Brain microvascular endothelial cell (primary cell): ENCODE data around the gene GPS1.

Experiments used
- DNase-seq: peaks from one replicate; pipeline ENCODE4 v3.0.0-alpha.2; 2020
- H3K27ac ChIP-seq: fragments of 250-450 bp; sonication (Bioruptor Pico); 2 replicates; pipeline ENCODE4 v1.5.1; 2020; ENCODE audit warnings: mild to moderate bottlenecking, moderate library complexity
- H3K27me3 ChIP-seq: fragments of 250-450 bp; sonication (Bioruptor Pico); replicated peaks from 2 replicates; pipeline ENCODE4 v1.5.1; 2020; ENCODE audit warnings: mild to moderate bottlenecking
- H3K36me3 ChIP-seq: fragments of 250-450 bp; sonication (Bioruptor Pico); replicated peaks from 2 replicates; pipeline ENCODE4 v1.5.1; 2020; ENCODE audit warnings: mild to moderate bottlenecking
- H3K4me3 ChIP-seq: 2 replicates; pipeline ENCODE4 v1.5.1; 2011; ENCODE audit warnings: low read depth, mild to moderate bottlenecking, control low read depth, low read length, moderate library complexity
- in situ Hi-C: cut with HindIII; loops from 2 replicates; pipeline ENCODE4 v1.10.0; 2017; ENCODE audit warnings: low sequenced_read_pairs, low pct_ligation_motif_present
- TF ChIP-seq, protein P1 (sequence below): IDR thresholded peaks from 2 replicates; pipeline ENCODE4 v1.5.1; 2011; ENCODE audit warnings: low read depth, mild to moderate bottlenecking, moderate library complexity, low read length, control low read depth, inconsistent platforms; ENCODE audit errors: missing control alignments

GPS1 gene

DNA sequence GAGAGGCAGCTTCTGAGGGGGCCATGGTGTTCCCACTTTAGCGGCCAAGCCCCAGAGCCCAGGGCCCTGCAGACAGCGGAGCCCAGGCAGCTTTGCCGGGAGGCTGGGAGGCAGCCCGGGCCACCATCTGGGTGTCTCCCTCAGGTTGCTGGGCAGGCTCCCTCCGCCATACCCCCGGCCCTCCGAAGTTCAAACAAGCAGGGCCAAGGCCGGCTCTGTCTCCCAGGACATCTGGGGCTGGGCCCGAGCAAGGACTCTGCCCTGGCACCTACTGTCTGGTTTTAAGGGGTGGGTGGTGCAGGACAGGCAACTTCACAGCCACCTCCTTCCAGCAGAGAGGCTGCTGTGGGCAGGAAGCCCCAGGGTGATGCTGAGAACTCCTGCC lies 11.3 kb downstream of the GPS1 start:
- H3K4me3 ChIP-seq, result no peak overlapping the region
- H3K27ac ChIP-seq, result no peak overlapping the region
- TF ChIP-seq, protein P1, sequence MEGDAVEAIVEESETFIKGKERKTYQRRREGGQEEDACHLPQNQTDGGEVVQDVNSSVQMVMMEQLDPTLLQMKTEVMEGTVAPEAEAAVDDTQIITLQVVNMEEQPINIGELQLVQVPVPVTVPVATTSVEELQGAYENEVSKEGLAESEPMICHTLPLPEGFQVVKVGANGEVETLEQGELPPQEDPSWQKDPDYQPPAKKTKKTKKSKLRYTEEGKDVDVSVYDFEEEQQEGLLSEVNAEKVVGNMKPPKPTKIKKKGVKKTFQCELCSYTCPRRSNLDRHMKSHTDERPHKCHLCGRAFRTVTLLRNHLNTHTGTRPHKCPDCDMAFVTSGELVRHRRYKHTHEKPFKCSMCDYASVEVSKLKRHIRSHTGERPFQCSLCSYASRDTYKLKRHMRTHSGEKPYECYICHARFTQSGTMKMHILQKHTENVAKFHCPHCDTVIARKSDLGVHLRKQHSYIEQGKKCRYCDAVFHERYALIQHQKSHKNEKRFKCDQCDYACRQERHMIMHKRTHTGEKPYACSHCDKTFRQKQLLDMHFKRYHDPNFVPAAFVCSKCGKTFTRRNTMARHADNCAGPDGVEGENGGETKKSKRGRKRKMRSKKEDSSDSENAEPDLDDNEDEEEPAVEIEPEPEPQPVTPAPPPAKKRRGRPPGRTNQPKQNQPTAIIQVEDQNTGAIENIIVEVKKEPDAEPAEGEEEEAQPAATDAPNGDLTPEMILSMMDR, result no peak
- peaks cover 35% of the 10 kb centered on the region for H3K36me3 ChIP-seq
- in situ Hi-C loops, result no loop called here
- no peaks in the 10 kb centered on the region for H3K27me3 ChIP-seq
- no peak for DNase-seq

DNA sequence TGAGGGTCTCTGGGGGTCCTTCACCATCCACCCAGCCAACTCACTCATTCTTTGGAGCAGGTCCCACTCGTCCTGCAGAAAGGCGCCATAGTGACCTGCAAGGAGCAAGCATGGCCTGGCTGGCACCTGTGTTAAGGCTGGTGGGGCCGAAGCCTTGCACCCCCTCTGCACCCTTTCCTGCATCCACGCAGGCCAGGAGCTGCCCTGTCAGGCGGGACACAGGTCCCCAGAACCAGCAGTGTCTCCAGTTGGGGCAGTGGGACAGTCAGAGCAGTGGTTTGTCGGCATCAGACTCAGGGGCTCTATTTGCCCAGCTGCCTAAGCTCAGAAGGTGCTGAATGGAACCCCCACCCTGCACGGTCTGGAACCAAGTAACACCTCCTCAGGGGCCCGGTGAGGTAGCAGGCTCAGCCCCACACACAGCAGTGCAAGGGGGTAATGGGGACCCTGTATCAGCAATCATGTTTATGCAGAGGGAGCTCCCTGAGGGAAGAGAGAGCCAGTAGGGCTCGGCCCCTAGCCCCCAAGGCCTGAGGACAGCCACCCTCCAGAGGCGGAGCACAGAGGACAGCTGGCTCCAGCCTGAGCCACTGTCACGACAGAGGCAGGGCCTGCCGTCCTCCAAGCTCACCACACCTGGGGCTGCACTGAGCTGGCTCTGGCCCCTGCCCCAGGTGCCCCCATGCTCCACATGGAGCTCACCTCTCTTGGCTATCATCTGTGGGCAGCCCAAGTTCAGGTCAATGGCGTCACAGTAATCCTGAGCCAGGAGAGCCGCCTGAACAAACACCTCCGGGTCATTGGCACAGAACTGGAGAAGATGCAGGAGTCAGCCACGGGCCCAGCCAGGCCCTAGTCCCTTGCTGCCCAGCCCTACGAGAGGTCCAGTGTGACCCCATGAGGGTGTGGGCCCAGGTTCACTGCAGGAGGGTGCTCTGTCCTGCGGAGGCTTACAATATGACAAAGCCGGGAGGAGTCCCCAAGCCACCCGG lies 12.0 kb downstream of the GPS1 start:
- in situ Hi-C loops, result no loop called here

DNA sequence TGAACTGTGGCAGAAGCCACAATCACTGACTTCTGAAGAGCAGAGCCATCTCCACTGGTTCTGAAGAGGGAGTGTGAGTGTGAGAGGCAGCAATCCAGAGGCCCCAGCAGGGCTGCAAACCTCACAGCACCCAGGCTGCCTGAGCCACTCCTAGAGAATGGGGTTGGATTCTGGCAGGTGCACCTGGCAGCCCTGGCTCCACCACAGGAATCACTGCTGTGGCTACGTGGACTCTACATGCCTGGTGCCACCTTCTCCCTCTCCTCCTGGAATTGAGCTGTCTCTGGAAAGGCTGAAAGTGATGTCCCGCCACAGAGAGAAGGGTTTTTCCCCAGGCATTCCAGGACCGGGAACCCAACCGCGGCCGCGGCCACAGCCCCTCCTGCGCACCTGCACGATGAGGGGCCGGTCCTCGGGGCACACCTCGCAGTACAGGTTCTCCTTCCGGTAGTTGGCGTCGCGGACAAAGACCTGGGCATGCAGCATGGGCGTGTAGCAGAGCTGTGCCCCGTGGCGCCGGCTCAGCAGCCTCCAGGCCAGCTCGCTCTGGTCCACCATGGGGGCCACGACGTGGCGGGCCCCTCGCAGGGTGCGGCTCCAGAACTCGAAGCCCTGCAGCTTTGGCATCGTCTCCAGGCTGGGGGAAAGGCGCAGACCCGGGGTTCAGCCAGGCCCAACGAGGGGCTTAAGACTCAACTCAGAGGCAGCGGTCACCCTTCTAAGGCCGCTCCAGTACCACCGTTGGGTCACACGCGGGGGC lies 12.9 kb downstream of the GPS1 start:
- Histone ChIP-seq H3K36me3 (peaks cover 31% of the 10 kb centered on the region), H3K4me3 (peak overlapping the region; percentile 72), H3K27ac (no peak overlapping the region), H3K27me3 (no peaks in the 10 kb centered on the region)
- DNase-seq, result no peak
- in situ Hi-C loops, result no loop called here
- TF ChIP-seq, protein P1, result no peak

More for the DNA sequence above, 12.0 kb downstream of the GPS1 start:
- no peak for DNase-seq
- peaks cover 31% of the 10 kb centered on the region for H3K36me3 ChIP-seq
- H3K27ac ChIP-seq, result no peak overlapping the region
- no peak overlapping the region for H3K4me3 ChIP-seq
- TF ChIP-seq, protein P1, result no peak
- no peaks in the 10 kb centered on the region for H3K27me3 ChIP-seq

DNA sequence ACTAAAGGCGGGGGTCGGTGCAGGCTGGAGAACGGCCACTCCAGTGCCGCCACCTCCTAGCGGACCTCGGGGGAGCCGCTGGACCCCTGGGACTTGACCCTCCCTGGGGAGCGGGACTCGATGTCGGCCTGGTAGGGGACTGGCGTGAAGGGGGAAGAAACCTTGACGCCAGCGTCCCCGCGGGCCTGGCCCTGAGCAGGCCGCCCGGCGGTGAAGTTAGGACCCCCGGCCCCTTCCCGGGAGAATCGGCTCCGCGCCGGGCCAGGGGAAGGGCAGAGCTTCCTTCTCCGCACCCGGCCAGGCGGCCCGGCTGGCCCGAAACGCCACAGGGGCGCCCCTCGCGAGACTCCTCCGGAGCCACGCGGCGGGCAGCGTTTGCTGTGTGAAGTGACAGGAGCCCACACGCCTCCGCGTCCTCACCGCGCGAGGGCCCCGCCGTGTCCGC lies 13.5 kb downstream of the GPS1 start:
- Histone ChIP-seq H3K27me3 (no peaks in the 10 kb centered on the region), H3K27ac (peak overlapping the region; percentile 21), H3K36me3 (peaks cover 26% of the 10 kb centered on the region), H3K4me3 (peak overlapping the region; percentile 72)
- TF ChIP-seq, protein P1, result no peak
- in situ Hi-C loops, result no loop called here
- DNase-seq, result no peak

DNA sequence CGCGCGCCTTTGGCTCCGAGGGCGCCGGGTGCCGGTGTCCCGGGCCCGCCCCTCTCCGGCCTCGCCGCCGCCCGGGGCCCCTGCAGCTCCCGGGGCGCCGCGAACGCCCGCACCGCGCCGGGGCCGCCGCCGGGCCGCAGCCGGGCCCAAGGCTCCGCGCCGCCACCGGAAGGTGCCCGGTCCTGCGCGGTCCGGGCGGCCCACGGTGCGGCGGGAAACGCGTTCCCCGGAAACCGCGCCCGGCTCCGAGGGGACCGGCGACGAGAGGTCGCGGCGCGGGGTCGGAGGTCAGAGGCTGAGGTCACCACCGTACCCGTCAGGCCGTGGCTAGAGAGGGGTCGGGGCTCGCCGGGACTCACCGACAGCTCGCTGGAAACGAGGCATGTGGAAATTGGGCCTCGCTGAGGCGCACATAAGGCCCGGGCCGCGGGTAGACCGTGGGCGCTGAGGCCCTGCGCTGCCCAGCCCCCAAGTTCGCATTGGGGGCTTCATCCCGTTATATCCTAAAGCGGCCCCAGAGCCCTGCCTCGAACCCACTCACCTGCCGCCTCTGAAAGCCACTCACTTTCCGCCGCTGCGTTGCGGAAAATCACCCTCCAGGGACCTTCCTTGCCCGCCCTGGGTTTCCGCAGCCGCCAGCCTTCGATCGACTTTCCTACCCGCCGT lies 14.1 kb downstream of the GPS1 start, which contains the start of gene DUS1L:
DUS1L (minus strand) TSS at position 167 of the 666 bp plus-strand sequence. CDS start 745 bp downstream, outside the sequence.
- DNase-seq, result no peak
- Histone ChIP-seq H3K27me3 (no peaks in the 10 kb centered on the region), H3K36me3 (peaks cover 20% of the 10 kb centered on the region), H3K4me3 (peak within 1 kb of the TSS; percentile 72), H3K27ac (peak within 1 kb of the TSS; percentile 21)
- TF ChIP-seq, protein P1, result no peak
- in situ Hi-C loops, result no loop called here
